Measurements from ENCODE around the gene LRFN5. TPM values are rescaled to one million over a fixed set of nuclear protein-coding genes. Genes with fewer than 3 reads are reported as not detected.

LRFN5 gene
- total and polyA plus RNA-seq, 5 donors from 2014 or later = not detected

- Mint-ChIP-seq H3K4me1 (no peaks in the 10 kb centered on the region), H3K27ac (no peak overlapping the region), H3K36me3 (no peaks in the 10 kb centered on the region), H3K9me3 (peaks cover 0 to 12% (median 2%) of the 10 kb centered on the region in 7 donors), H3K27me3 (no peaks in the 10 kb centered on the region), H3K4me3 (no peak overlapping the region)
- ATAC-seq (ENCODE audit: low read depth in 2 of 2) (no peak), DNase-seq (no peak)
- H3K4me1 ChIP-seq (ENCODE audit: control insufficient read depth, insufficient read depth, low read length, poor library complexity, severe bottlenecking) = no peaks in the 10 kb centered on the region
- H3K9me3 ChIP-seq (ENCODE audit: control insufficient read depth in 2 of 2, low read length in 2 of 2) = no peaks in the 10 kb centered on the region
- H3K27me3 ChIP-seq (ENCODE audit: control insufficient read depth, insufficient read depth, low read length) = no peaks in the 10 kb centered on the region
- no peaks in the 10 kb centered on the region for H3K36me3 ChIP-seq (ENCODE audit: control insufficient read depth, insufficient read depth, low read length)
- no peak overlapping the region for H3K4me3 ChIP-seq (ENCODE audit: low read depth, low read length)
- no peak overlapping the region for H3K27ac ChIP-seq (ENCODE audit: insufficient read depth, low read length, poor library complexity, severe bottlenecking)
These were observed 193.1 kb downstream of the LRFN5 start for GRCh38 chr14:41799817-41800216.

GRCh38 chr14:41805633-41806032 is 199.0 kb downstream of the LRFN5 start:
- Mint-ChIP-seq H3K4me1 (no peaks in the 10 kb centered on the region), H3K4me3 (no peak overlapping the region), H3K36me3 (no peaks in the 10 kb centered on the region), H3K27ac (no peak overlapping the region), H3K9me3 (peaks cover 0 to 9% (median 4%) of the 10 kb centered on the region in 7 donors), H3K27me3 (no peaks in the 10 kb centered on the region)
- DNase-seq = no peak
- Histone ChIP-seq H3K4me3 (ENCODE audit: low read depth, low read length) (no peak overlapping the region), H3K27ac (ENCODE audit: insufficient read depth, low read length, poor library complexity, severe bottlenecking) (no peak overlapping the region), H3K36me3 (ENCODE audit: control insufficient read depth, insufficient read depth, low read length) (no peaks in the 10 kb centered on the region), H3K9me3 (ENCODE audit: control insufficient read depth in 2 of 2, low read length in 2 of 2) (no peaks in the 10 kb centered on the region), H3K4me1 (ENCODE audit: control insufficient read depth, insufficient read depth, low read length, poor library complexity, severe bottlenecking) (no peaks in the 10 kb centered on the region), H3K27me3 (ENCODE audit: control insufficient read depth, insufficient read depth, low read length) (no peaks in the 10 kb centered on the region)
- no peak for ATAC-seq (ENCODE audit: low read depth in 2 of 2)

GRCh38 chr14:41806366-41806975 is 199.8 kb downstream of the LRFN5 start:
- Histone ChIP-seq H3K4me1 (ENCODE audit: control insufficient read depth, insufficient read depth, low read length, poor library complexity, severe bottlenecking) (no peaks in the 10 kb centered on the region), H3K27me3 (ENCODE audit: control insufficient read depth, insufficient read depth, low read length) (no peaks in the 10 kb centered on the region), H3K27ac (ENCODE audit: insufficient read depth, low read length, poor library complexity, severe bottlenecking) (no peak overlapping the region), H3K36me3 (ENCODE audit: control insufficient read depth, insufficient read depth, low read length) (no peaks in the 10 kb centered on the region), H3K4me3 (ENCODE audit: low read depth, low read length) (no peak overlapping the region), H3K9me3 (ENCODE audit: control insufficient read depth in 2 of 2, low read length in 2 of 2) (no peaks in the 10 kb centered on the region)
- Mint-ChIP-seq H3K4me1 (no peaks in the 10 kb centered on the region), H3K27ac (no peak overlapping the region), H3K36me3 (no peaks in the 10 kb centered on the region), H3K4me3 (no peak overlapping the region), H3K9me3 (peaks cover 0 to 9% (median 4%) of the 10 kb centered on the region in 7 donors), H3K27me3 (no peaks in the 10 kb centered on the region)
- ATAC-seq (ENCODE audit: low read depth in 2 of 2) = no peak
- DNase-seq = no peak

GRCh38 chr14:41810362-41810761 is 203.7 kb downstream of the LRFN5 start:
- H3K9me3 Mint-ChIP-seq = peaks cover 0 to 10% (median 3%) of the 10 kb centered on the region in 7 donors
- no peaks in the 10 kb centered on the region for H3K4me1 ChIP-seq (ENCODE audit: control insufficient read depth, insufficient read depth, low read length, poor library complexity, severe bottlenecking)
- no peak overlapping the region for H3K4me3 Mint-ChIP-seq
- DNase-seq (no peak), ATAC-seq (ENCODE audit: low read depth in 2 of 2) (no peak)
- H3K27ac ChIP-seq (ENCODE audit: insufficient read depth, low read length, poor library complexity, severe bottlenecking) = no peak overlapping the region
- H3K36me3 Mint-ChIP-seq = no peaks in the 10 kb centered on the region
- H3K27me3 Mint-ChIP-seq = no peaks in the 10 kb centered on the region
- H3K27ac Mint-ChIP-seq = no peak overlapping the region
- H3K4me1 Mint-ChIP-seq = no peaks in the 10 kb centered on the region
- H3K9me3 ChIP-seq (ENCODE audit: control insufficient read depth in 2 of 2, low read length in 2 of 2) = no peaks in the 10 kb centered on the region
- H3K27me3 ChIP-seq (ENCODE audit: control insufficient read depth, insufficient read depth, low read length) = no peaks in the 10 kb centered on the region
- no peak overlapping the region for H3K4me3 ChIP-seq (ENCODE audit: low read depth, low read length)
- H3K36me3 ChIP-seq (ENCODE audit: control insufficient read depth, insufficient read depth, low read length) = no peaks in the 10 kb centered on the region

GRCh38 chr14:41817626-41818025 is 210.9 kb downstream of the LRFN5 start:
- Mint-ChIP-seq H3K27ac (no peak overlapping the region), H3K4me1 (no peaks in the 10 kb centered on the region), H3K9me3 (peaks cover 2 to 21% (median 7%) of the 10 kb centered on the region in 7 donors), H3K4me3 (no peak overlapping the region), H3K27me3 (no peaks in the 10 kb centered on the region), H3K36me3 (no peaks in the 10 kb centered on the region)
- no peaks in the 10 kb centered on the region for H3K36me3 ChIP-seq (ENCODE audit: control insufficient read depth, insufficient read depth, low read length)
- ATAC-seq (ENCODE audit: low read depth in 2 of 2) (no peak), DNase-seq (no peak)
- H3K9me3 ChIP-seq (ENCODE audit: control insufficient read depth in 2 of 2, low read length in 2 of 2) = peaks cover 0 to 3% of the 10 kb centered on the region in 2 experiments
- H3K4me3 ChIP-seq (ENCODE audit: low read depth, low read length) = no peak overlapping the region
- no peaks in the 10 kb centered on the region for H3K27me3 ChIP-seq (ENCODE audit: control insufficient read depth, insufficient read depth, low read length)
- H3K27ac ChIP-seq (ENCODE audit: insufficient read depth, low read length, poor library complexity, severe bottlenecking) = no peak overlapping the region
- no peaks in the 10 kb centered on the region for H3K4me1 ChIP-seq (ENCODE audit: control insufficient read depth, insufficient read depth, low read length, poor library complexity, severe bottlenecking)

GRCh38 chr14:41824441-41824840 is 217.8 kb downstream of the LRFN5 start:
- Histone ChIP-seq H3K4me3 (ENCODE audit: low read depth, low read length) (no peak overlapping the region), H3K27me3 (ENCODE audit: control insufficient read depth, insufficient read depth, low read length) (no peaks in the 10 kb centered on the region), H3K36me3 (ENCODE audit: control insufficient read depth, insufficient read depth, low read length) (no peaks in the 10 kb centered on the region), H3K27ac (ENCODE audit: insufficient read depth, low read length, poor library complexity, severe bottlenecking) (no peak overlapping the region), H3K9me3 (ENCODE audit: control insufficient read depth in 2 of 2, low read length in 2 of 2) (peaks cover 0 to 6% of the 10 kb centered on the region in 2 experiments), H3K4me1 (ENCODE audit: control insufficient read depth, insufficient read depth, low read length, poor library complexity, severe bottlenecking) (no peaks in the 10 kb centered on the region)
- DNase-seq (no peak), ATAC-seq (ENCODE audit: low read depth in 2 of 2) (no peak)
- H3K4me3 Mint-ChIP-seq = no peak overlapping the region
- H3K9me3 Mint-ChIP-seq = peaks cover 2 to 40% (median 12%) of the 10 kb centered on the region in 7 donors
- no peaks in the 10 kb centered on the region for H3K4me1 Mint-ChIP-seq
- H3K36me3 Mint-ChIP-seq = no peaks in the 10 kb centered on the region
- H3K27ac Mint-ChIP-seq = no peak overlapping the region
- no peaks in the 10 kb centered on the region for H3K27me3 Mint-ChIP-seq

GRCh38 chr14:41825622-41826021 is 218.9 kb downstream of the LRFN5 start:
- ATAC-seq (ENCODE audit: low read depth in 2 of 2) = no peak
- DNase-seq = no peak
- no peak overlapping the region for H3K4me3 Mint-ChIP-seq
- H3K9me3 Mint-ChIP-seq = peaks cover 2 to 37% (median 11%) of the 10 kb centered on the region in 7 donors
- no peak overlapping the region for H3K27ac ChIP-seq (ENCODE audit: insufficient read depth, low read length, poor library complexity, severe bottlenecking)
- no peaks in the 10 kb centered on the region for H3K36me3 Mint-ChIP-seq
- H3K27me3 Mint-ChIP-seq = no peaks in the 10 kb centered on the region
- no peaks in the 10 kb centered on the region for H3K4me1 Mint-ChIP-seq
- H3K9me3 ChIP-seq (ENCODE audit: control insufficient read depth in 2 of 2, low read length in 2 of 2) = peaks cover 0 to 4% of the 10 kb centered on the region in 2 experiments
- no peaks in the 10 kb centered on the region for H3K27me3 ChIP-seq (ENCODE audit: control insufficient read depth, insufficient read depth, low read length)
- no peak overlapping the region for H3K27ac Mint-ChIP-seq
- no peaks in the 10 kb centered on the region for H3K4me1 ChIP-seq (ENCODE audit: control insufficient read depth, insufficient read depth, low read length, poor library complexity, severe bottlenecking)
- no peak overlapping the region for H3K4me3 ChIP-seq (ENCODE audit: low read depth, low read length)
- no peaks in the 10 kb centered on the region for H3K36me3 ChIP-seq (ENCODE audit: control insufficient read depth, insufficient read depth, low read length)

GRCh38 chr14:41830714-41831406 is 224.2 kb downstream of the LRFN5 start:
- Mint-ChIP-seq H3K27ac (no peak overlapping the region), H3K9me3 (peaks cover 0 to 10% (median 5%) of the 10 kb centered on the region in 7 donors), H3K27me3 (no peaks in the 10 kb centered on the region), H3K4me3 (no peak overlapping the region), H3K4me1 (no peaks in the 10 kb centered on the region), H3K36me3 (no peaks in the 10 kb centered on the region)
- no peak overlapping the region for H3K27ac ChIP-seq (ENCODE audit: insufficient read depth, low read length, poor library complexity, severe bottlenecking)
- H3K9me3 ChIP-seq (ENCODE audit: control insufficient read depth in 2 of 2, low read length in 2 of 2) = peaks cover 0 to 4% of the 10 kb centered on the region in 2 experiments
- H3K36me3 ChIP-seq (ENCODE audit: control insufficient read depth, insufficient read depth, low read length) = no peaks in the 10 kb centered on the region
- DNase-seq (no peak), ATAC-seq (ENCODE audit: low read depth in 2 of 2) (no peak)
- no peaks in the 10 kb centered on the region for H3K27me3 ChIP-seq (ENCODE audit: control insufficient read depth, insufficient read depth, low read length)
- H3K4me3 ChIP-seq (ENCODE audit: low read depth, low read length) = no peak overlapping the region
- H3K4me1 ChIP-seq (ENCODE audit: control insufficient read depth, insufficient read depth, low read length, poor library complexity, severe bottlenecking) = no peaks in the 10 kb centered on the region

Data from CD4-positive, CD25-positive, alpha-beta regulatory T cell (primary cell).